22Rv1 (cell line): ENCODE results near the gene ZNF566.

Experiments used
- CTCF ChIP-seq: fragments of 450-650 bp; IDR thresholded peaks from 2 replicates; pipeline ENCODE4 v1.5.1; 2017; ENCODE audit warnings: mild to moderate bottlenecking
- ZFX ChIP-seq: fragments of 450-650 bp; IDR thresholded peaks from 2 replicates; pipeline ENCODE4 v1.6.1; 2017; ENCODE audit warnings: antibody characterized with exemption, borderline replicate concordance

- TF ChIP-seq CTCF (no peak), ZFX (no peak)
These were observed 607 bp upstream of the ZNF566 start for GRCh38 chr19:36489920-36490415.
